HG03575 (cell line): ENCODE results near the gene SRCAP.
A peak's percentile ranks its signal among the peaks of the same experiment; 100 is the strongest.
"Not testable (repeated sequence)": the region's sequence is repeated elsewhere in the genome, so short reads cannot be mapped to it uniquely, and the experiment has no call there.

ENCODE experiments used
- ATAC-seq: cut with Tn5 transposase; IDR thresholded peaks from one replicate; pipeline ENCODE4 v1.9.1; 2021; ENCODE audit not compliant: unreplicated experiment, insufficient number of reproducible peaks, low FRiP score; ENCODE audit errors: extremely low read depth

Gene SRCAP

GRCh38 chr16:30694926-30695693 is 3.9 kb upstream of the SRCAP start:
- no peak for ATAC-seq

DNA sequence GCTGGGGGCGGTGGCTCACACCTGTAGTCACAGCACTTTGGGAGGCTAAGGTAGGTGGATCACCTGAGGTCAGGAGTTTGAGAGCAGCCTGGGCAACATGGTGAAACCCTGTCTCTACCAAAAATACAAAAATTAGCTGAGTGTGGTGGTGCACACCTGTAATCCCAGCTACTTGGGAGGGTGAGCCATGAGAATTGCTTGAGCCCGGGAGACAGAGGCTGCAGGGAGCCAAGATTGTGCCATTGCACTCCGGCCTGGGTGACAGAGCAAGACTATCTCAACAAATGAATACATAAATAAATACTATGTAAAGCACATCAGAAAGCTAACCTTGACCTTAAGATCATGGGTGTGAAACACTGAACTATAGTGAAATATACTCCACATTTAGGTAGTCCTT is 2.3 kb upstream of the SRCAP start:
- ATAC-seq = not testable (repeated sequence)

DNA sequence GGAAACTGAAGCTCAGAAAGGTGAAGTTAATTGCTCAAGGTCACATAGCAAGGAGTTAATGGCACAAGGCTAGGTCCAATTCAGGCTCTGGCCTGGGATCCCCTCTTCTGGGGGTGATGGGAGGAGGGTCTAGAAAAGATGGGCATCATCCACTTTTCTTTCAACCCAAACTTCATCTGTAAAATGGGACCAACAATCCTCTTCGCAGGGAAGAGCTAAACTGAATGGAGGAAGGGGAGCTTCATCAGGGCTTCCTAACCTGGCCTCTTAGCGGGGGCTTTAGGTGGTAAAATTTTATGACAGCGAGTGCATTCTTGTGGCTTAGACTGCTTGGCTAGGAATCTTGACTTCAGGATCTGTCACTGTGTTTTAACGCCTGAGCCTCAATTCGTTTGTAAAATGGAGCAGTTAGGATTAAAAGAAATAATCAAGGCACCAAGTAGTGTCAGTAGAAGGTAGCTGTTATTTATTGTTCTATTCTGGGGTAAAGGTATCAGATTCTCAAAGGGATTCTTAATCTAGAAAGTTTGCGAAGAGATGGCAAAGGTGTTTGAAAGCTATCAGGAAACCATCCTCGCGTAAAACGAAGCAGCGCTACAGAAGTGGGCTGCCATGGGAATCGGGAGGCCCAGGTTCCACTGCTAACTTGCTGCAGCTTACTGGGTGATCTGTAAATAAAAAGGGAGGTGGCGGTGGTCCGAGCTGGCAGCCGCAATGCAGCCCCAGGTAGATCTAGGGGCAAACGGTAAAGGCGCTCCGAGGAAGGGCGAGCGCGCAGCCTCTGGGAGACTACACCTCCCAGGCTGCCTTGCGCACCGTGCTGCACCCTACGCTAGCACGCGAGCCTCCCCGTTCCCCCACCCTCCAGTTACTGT is 1.5 kb upstream of the SRCAP start:
- peak; percentile 46 for ATAC-seq

GRCh38 chr16:30698139-30698815 is 694 bp upstream of the SRCAP start:
- peak; percentile 24 for ATAC-seq

DNA sequence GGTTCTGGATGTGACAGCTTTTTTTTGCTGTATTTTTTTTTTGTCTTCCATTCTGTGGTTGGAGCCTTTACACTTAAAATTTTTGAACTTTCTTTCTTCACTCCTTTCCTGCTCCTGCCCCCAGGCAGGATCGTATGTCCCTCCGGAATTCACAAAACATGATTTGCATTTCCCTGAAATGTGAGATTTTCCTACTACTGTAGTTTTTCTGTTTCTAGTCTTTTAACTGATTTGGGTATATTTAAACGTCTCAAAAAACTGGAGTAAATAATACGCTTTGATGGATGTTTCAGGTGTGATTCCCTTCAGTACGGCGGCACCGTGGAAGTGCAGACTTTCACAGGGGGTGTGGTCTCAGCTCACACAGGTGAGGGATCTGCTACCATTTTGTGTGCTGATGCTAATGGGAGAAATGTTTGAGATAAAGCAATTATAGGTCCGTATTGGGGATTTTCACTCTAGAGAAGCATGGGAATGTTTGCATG is 686 bp downstream of the SRCAP start:
- no peak for ATAC-seq

GRCh38 chr16:30700491-30700890 is 1.5 kb downstream of the SRCAP start:
- no peak for ATAC-seq

DNA sequence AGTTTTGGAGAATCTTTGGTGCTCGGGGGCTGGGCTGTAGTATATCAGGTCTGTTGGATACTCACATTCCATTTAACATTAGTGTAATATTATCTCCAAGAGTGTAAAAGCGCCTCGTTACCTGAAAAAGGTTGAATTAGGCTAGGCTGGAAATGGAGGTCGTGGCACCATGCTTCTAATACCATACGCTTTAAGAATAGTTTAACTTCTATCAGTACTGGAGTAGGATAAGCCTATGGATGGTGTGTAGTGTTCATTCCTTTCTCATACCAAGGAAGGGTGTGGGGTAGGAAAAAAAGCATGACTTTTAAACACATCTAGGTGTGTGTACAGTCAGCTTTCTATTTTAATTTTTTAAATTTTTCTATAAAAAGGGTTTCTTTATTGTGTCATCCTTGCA is 2.0 kb downstream of the SRCAP start:
- ATAC-seq = no peak

GRCh38 chr16:30703071-30703470 is 4.1 kb downstream of the SRCAP start:
- not testable (repeated sequence) for ATAC-seq

DNA sequence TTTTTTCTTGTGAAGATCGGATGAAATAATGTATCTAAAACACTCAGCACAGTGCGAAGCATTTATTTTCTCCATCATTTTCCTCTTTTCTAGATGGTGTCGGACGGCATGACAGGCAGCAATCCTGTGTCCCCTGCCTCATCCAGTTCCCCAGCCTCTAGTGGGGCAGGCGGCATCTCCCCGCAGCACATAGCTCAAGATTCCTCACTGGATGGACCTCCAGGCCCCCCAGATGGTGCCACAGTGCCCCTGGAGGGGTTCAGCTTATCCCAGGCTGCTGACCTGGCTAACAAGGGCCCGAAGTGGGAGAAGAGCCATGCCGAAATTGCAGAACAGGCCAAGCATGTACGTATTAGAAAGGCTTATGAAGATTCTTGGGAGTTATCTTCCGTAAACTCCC is 5.0 kb downstream of the SRCAP start:
- no peak for ATAC-seq

DNA sequence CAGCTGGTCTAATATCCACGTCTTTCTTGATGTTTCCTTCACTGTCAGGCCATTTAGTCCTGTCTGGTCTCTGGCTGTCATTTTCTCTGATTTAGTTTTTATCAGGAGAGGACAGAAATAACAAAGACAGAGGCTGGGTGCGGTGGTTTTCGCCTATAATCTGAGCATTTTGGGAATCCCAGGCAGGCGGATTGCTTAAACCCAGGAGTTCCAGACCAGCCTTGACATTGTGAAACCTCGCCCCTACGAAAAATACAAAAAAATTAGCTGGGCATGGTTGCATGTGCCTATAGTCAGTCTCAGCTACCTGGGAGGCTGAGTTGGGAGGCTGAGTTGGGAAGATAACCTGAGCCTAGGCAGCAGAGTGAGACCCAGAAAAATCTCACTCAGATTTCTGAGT is 7.1 kb downstream of the SRCAP start:
- ATAC-seq = no peak

DNA sequence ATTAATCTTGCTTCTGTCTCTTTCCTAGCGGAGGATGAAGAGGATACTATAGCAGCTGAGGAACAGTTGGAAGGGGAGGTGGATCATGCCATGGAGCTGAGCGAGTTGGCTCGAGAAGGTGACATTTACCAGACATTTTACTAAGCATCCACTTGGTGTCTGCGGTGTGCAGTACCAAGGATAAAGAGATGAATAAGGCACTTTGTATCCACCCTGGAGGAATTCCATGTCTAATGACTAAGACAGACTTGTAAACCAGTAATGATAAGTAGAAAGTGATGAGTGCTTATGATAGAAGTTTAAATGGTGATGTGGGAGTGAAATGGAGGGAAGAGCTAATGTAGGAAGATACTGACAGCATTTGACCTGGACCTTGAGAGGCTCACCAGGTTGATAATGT is 12.0 kb downstream of the SRCAP start:
- no peak for ATAC-seq

DNA sequence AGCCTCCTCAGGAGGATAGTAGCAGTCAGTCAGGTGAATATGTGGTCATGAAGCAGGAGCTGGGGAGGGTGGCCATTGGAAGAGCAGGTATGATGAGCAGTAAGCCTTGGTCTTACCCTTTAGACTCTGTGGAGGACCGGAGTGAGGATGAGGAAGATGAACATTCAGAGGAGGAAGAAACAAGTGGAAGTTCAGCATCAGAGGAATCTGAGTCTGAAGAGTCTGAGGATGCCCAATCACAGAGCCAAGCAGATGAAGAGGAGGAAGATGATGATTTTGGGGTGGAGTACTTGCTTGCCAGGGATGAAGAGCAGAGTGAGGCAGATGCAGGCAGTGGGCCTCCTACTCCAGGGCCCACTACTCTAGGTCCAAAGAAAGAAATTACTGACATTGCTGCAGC is 12.7 kb downstream of the SRCAP start:
- ATAC-seq = no peak

- no peak for ATAC-seq
Measured at GRCh38 chr16:30715750-30716445, 16.9 kb downstream of the SRCAP start.

DNA sequence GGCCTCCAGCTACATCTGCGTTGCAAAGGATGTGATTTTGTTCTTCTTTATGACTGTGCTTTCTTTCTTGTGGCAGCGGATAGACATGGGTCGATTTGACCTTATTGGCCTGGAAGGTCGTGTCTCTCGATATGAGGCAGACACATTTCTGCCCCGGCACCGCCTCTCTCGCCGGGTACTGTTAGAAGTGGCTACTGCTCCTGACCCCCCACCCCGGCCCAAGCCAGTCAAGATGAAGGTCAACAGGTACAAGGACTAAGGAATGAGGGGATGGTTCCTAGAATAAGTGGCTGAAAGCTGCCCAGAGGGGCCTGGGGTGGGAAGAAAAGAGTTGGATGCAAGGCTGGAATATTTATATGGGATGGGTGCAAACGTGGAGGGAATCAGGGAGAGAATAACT is 21.1 kb downstream of the SRCAP start:
- ATAC-seq = no peak

GRCh38 chr16:30720694-30721093 is 21.7 kb downstream of the SRCAP start:
- no peak for ATAC-seq

DNA sequence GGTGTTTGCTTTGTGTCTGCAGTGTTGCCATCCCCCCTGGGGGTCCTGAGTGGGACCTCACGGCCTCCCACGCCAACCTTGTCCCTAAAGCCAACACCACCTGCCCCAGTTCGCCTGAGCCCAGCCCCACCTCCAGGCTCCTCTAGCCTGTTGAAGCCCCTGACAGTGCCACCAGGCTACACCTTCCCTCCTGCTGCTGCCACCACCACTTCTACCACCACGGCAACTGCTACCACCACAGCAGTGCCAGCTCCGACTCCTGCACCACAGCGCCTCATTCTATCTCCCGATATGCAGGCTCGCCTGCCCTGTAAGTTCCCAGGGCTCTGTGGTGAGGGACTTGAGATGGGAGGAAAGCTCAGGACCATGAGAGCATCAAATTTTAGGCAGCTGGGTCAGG is 22.2 kb downstream of the SRCAP start:
- ATAC-seq = no peak

DNA sequence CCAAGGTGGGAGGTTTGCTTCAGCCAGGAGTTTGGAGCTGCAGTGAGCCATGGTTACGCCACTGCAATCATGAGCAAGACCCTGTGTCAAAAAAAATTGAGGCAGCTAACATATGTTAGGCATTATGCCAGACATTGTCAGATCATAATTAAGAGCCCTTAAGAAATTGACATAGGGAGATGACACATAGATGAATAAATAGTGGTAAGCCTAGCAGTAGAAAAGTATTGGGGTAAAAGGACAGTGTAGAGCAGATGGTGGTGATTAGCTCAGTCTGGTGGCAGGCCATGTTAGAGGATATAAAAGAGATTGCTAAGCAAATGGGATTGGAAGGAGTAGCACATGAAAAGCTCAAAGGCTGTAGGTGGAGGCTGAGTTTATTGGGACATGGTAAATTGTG is 22.6 kb downstream of the SRCAP start:
- ATAC-seq = no peak

- ATAC-seq = no peak
Measured at GRCh38 chr16:30722443-30722842, 23.5 kb downstream of the SRCAP start.

GRCh38 chr16:30722916-30723315 is 23.9 kb downstream of the SRCAP start:
- ATAC-seq = no peak
